Pons (tissue), 1 donor: ENCODE data around the gene ABCA13.
"Not testable (repeated sequence)": the region's sequence is repeated elsewhere in the genome, so short reads cannot be mapped to it uniquely, and the experiment has no call there.

ENCODE experiments used
- DNase-seq: peaks from one replicate; pipeline ENCODE4 v3.0.0-alpha.2; 2016; ENCODE audit warnings: low spot score

Gene ABCA13

GRCh38 chr7:48173756-48174382, 2.6 kb downstream of the ABCA13 start:
- no peak for DNase-seq

- DNase-seq, result no peak
Measured at GRCh38 chr7:48175019-48175418, 3.8 kb downstream of the ABCA13 start.

GRCh38 chr7:48176356-48176893, 5.2 kb downstream of the ABCA13 start:
- no peak for DNase-seq

GRCh38 chr7:48177271-48177670, 6.0 kb downstream of the ABCA13 start:
- DNase-seq, result no peak

GRCh38 chr7:48179496-48180030, 8.3 kb downstream of the ABCA13 start:
- peak; percentile 3 for DNase-seq

- DNase-seq, result no peak
Measured at GRCh38 chr7:48180981-48181380, 9.7 kb downstream of the ABCA13 start.

- no peak for DNase-seq
Measured at GRCh38 chr7:48182718-48183369, 11.6 kb downstream of the ABCA13 start.

GRCh38 chr7:48183370-48183743, 12.1 kb downstream of the ABCA13 start:
- no peak for DNase-seq

GRCh38 chr7:48183965-48184364, 12.7 kb downstream of the ABCA13 start:
- no peak for DNase-seq

GRCh38 chr7:48188776-48189520, 17.7 kb downstream of the ABCA13 start:
- DNase-seq, result no peak

- DNase-seq, result no peak
Measured at GRCh38 chr7:48192996-48193395, 21.7 kb downstream of the ABCA13 start.

GRCh38 chr7:48193421-48193820, 22.2 kb downstream of the ABCA13 start:
- DNase-seq, result no peak

- DNase-seq, result not testable (repeated sequence)
Measured at GRCh38 chr7:48200946-48201589, 29.8 kb downstream of the ABCA13 start.

- not testable (repeated sequence) for DNase-seq
Measured at GRCh38 chr7:48202916-48203315, 31.7 kb downstream of the ABCA13 start.

- DNase-seq, result no peak
Measured at GRCh38 chr7:48207155-48207675, 36.0 kb downstream of the ABCA13 start.

GRCh38 chr7:48209004-48209600, 37.8 kb downstream of the ABCA13 start:
- DNase-seq, result no peak

GRCh38 chr7:48213226-48213625, 42.0 kb downstream of the ABCA13 start:
- DNase-seq, result no peak

- no peak for DNase-seq
Measured at GRCh38 chr7:48217266-48217665, 46.0 kb downstream of the ABCA13 start.

GRCh38 chr7:48217753-48218152, 46.5 kb downstream of the ABCA13 start:
- no peak for DNase-seq

- DNase-seq, result no peak
Measured at GRCh38 chr7:48224042-48224441, 52.8 kb downstream of the ABCA13 start.

GRCh38 chr7:48225101-48225500, 53.8 kb downstream of the ABCA13 start:
- DNase-seq, result no peak

- DNase-seq, result no peak
Measured at GRCh38 chr7:48237354-48237753, 66.1 kb downstream of the ABCA13 start.
